ENCODE measurements around the gene IFNA14.

IFNA14 gene

GRCh38 chr9:21266733-21267484, 27.1 kb upstream of the IFNA14 start:
- no peaks in the 10 kb centered on the region for H3K9me2 ChIP-seq (ENCODE audit: low read depth, low read length)
- no peak for TF ChIP-seq EZH2 (IDR thresholded peaks at IDR 0.05; ENCODE audit: borderline replicate concordance, low read length)
- no peaks in the 10 kb centered on the region for H3K9me3 ChIP-seq (ENCODE audit: low read length)
- no peak overlapping the region for H3K4me2 ChIP-seq (ENCODE audit: low read length)
- H3K27ac ChIP-seq (ENCODE audit: low read depth, low read length, poor library complexity, severe bottlenecking): no peak overlapping the region
- no peak overlapping the region for H3K4me3 ChIP-seq (ENCODE audit: low read depth, low read length, poor library complexity, severe bottlenecking)
- no peaks in the 10 kb centered on the region for H4K20me1 ChIP-seq (ENCODE audit: insufficient read depth, low read length)
- no peaks in the 10 kb centered on the region for H3K36me3 ChIP-seq (ENCODE audit: insufficient read depth, low read length)
- no peaks in the 10 kb centered on the region for H3K27me3 ChIP-seq (ENCODE audit: insufficient read depth, low read length)
- no peaks in the 10 kb centered on the region for H3F3A ChIP-seq (ENCODE audit: insufficient read depth, low read length)
- no peaks in the 10 kb centered on the region for H3K79me2 ChIP-seq (ENCODE audit: insufficient read depth, low read length)
- H3K9ac ChIP-seq (ENCODE audit: low read length): no peak overlapping the region
- H2AFZ ChIP-seq (ENCODE audit: low read length): no peak overlapping the region
- H3K4me1 ChIP-seq (ENCODE audit: insufficient read depth, low read length, severe bottlenecking): no peaks in the 10 kb centered on the region

DNA sequence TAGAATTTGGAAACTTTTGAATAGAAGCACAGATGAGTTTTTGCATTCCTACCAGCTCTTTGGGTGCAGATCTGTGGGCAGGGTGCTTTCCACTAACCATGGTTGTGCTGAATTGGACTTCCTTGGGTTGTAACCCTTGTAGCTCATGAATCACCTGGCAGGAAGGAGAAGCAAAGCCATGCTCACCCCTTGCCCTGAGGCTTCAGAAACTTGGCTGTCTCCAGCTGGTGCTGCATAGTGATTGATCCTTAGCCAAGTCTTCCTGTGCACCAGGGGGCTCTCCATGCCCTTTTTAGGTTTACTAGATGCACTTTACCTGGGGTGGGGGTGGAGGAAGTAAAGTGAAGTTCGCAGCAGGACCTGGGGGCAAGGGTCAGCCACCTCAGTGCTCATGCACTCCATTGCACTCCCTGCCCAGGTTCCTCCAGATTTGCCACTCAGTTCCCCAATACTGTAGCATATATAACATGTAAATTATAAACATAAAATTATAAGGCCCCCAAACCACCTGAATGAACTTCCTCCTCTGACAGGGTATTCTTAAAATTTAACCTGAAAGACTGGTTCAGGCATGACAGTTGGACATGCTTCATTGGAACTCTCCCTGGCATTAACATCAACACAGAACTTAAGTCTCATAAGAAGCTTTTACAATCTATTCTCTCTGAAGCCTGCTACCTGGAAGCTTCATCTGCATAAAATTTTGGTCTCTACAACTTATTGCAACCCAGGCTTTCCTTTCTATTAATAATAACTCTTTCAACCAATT, 25.8 kb upstream of the IFNA14 start:
- Histone ChIP-seq H3K4me2 (ENCODE audit: low read length) (no peak overlapping the region), H3K9ac (ENCODE audit: low read length) (no peak overlapping the region), H3K9me3 (ENCODE audit: low read length) (no peaks in the 10 kb centered on the region), H3K27ac (ENCODE audit: low read depth, low read length, poor library complexity, severe bottlenecking) (no peak overlapping the region), H3K27me3 (ENCODE audit: insufficient read depth, low read length) (no peaks in the 10 kb centered on the region), H2AFZ (ENCODE audit: low read length) (no peak overlapping the region), H4K20me1 (ENCODE audit: insufficient read depth, low read length) (no peaks in the 10 kb centered on the region), H3K79me2 (ENCODE audit: insufficient read depth, low read length) (no peaks in the 10 kb centered on the region), H3K9me2 (ENCODE audit: low read depth, low read length) (no peaks in the 10 kb centered on the region), H3K4me1 (ENCODE audit: insufficient read depth, low read length, severe bottlenecking) (no peaks in the 10 kb centered on the region), H3K36me3 (ENCODE audit: insufficient read depth, low read length) (no peaks in the 10 kb centered on the region), H3K4me3 (ENCODE audit: low read depth, low read length, poor library complexity, severe bottlenecking) (no peak overlapping the region), H3F3A (ENCODE audit: insufficient read depth, low read length) (no peaks in the 10 kb centered on the region)
- no peak for TF ChIP-seq EZH2 (IDR thresholded peaks at IDR 0.05; ENCODE audit: borderline replicate concordance, low read length)
- TF ChIP-seq, protein P1, sequence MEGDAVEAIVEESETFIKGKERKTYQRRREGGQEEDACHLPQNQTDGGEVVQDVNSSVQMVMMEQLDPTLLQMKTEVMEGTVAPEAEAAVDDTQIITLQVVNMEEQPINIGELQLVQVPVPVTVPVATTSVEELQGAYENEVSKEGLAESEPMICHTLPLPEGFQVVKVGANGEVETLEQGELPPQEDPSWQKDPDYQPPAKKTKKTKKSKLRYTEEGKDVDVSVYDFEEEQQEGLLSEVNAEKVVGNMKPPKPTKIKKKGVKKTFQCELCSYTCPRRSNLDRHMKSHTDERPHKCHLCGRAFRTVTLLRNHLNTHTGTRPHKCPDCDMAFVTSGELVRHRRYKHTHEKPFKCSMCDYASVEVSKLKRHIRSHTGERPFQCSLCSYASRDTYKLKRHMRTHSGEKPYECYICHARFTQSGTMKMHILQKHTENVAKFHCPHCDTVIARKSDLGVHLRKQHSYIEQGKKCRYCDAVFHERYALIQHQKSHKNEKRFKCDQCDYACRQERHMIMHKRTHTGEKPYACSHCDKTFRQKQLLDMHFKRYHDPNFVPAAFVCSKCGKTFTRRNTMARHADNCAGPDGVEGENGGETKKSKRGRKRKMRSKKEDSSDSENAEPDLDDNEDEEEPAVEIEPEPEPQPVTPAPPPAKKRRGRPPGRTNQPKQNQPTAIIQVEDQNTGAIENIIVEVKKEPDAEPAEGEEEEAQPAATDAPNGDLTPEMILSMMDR (IDR thresholded peaks at IDR 0.05; ENCODE audit: low read length): no peak

GRCh38 chr9:21255538-21256212, 15.9 kb upstream of the IFNA14 start:
- Histone ChIP-seq H3K27me3 (ENCODE audit: insufficient read depth, low read length) (no peaks in the 10 kb centered on the region), H3K4me1 (ENCODE audit: insufficient read depth, low read length, severe bottlenecking) (no peaks in the 10 kb centered on the region), H3K9ac (ENCODE audit: low read length) (no peak overlapping the region), H4K20me1 (ENCODE audit: insufficient read depth, low read length) (no peaks in the 10 kb centered on the region), H3K79me2 (ENCODE audit: insufficient read depth, low read length) (no peaks in the 10 kb centered on the region), H3K9me2 (ENCODE audit: low read depth, low read length) (no peaks in the 10 kb centered on the region), H3K27ac (ENCODE audit: low read depth, low read length, poor library complexity, severe bottlenecking) (no peak overlapping the region), H2AFZ (ENCODE audit: low read length) (no peak overlapping the region), H3K4me2 (ENCODE audit: low read length) (no peak overlapping the region), H3K9me3 (ENCODE audit: low read length) (no peaks in the 10 kb centered on the region), H3K36me3 (ENCODE audit: insufficient read depth, low read length) (no peaks in the 10 kb centered on the region), H3F3A (ENCODE audit: insufficient read depth, low read length) (no peaks in the 10 kb centered on the region), H3K4me3 (ENCODE audit: low read depth, low read length, poor library complexity, severe bottlenecking) (no peak overlapping the region)
- TF ChIP-seq, protein P1 (IDR thresholded peaks at IDR 0.05; ENCODE audit: low read length): no peak
- no peak for TF ChIP-seq EZH2 (IDR thresholded peaks at IDR 0.05; ENCODE audit: borderline replicate concordance, low read length)

Data from OCI-LY1 (cell line).